Colonic mucosa (tissue), 4 donors: Measurements from ENCODE around the gene CAMK1D. TPM values are rescaled to one million over a fixed set of nuclear protein-coding genes. Genes with fewer than 3 reads are reported as not detected.
A peak's percentile ranks its signal among the peaks of the same experiment; 100 is the strongest.
"Not testable (repeated sequence)": the region's sequence is repeated elsewhere in the genome, so short reads cannot be mapped to it uniquely, and the experiment has no call there.

Source experiments
- DNase-seq: peaks from one replicate; pipeline ENCODE4 v3.0.0-alpha.2; 2020
- H3K27ac ChIP-seq: fragments of 200-600 bp; one replicate; pipeline ENCODE4 v1.8.0; 2021
- H3K27me3 ChIP-seq: fragments of 200-600 bp; one replicate; pipeline ENCODE4 v1.8.0; 2021
- H3K36me3 ChIP-seq: fragments of 200-600 bp; one replicate; pipeline ENCODE4 v1.8.0; 2021
- H3K4me1 ChIP-seq: fragments of 200-600 bp; one replicate; pipeline ENCODE4 v1.8.0; 2021; ENCODE audit warnings: mild to moderate bottlenecking
- H3K4me3 ChIP-seq: fragments of 200-600 bp; one replicate; pipeline ENCODE4 v1.8.0; 2021
- H3K9ac ChIP-seq, 2 donors: one replicate each; pipeline ENCODE4 v1.7.0; 2013; ENCODE audit warnings: control low read depth in 2 of 2, low read depth in 2 of 2, low read length in 2 of 2
- H3K9me3 ChIP-seq: fragments of 200-600 bp; one replicate; pipeline ENCODE4 v1.8.0; 2021
- CTCF ChIP-seq: fragments of 200-600 bp; IDR thresholded peaks from one replicate; pipeline ENCODE4 v1.8.0; 2022; ENCODE audit warnings: antibody characterized with exemption, mild to moderate bottlenecking
- intact Hi-C: fragments of 100-400 bp; cut with DNase I; formaldehyde crosslinking; loops from one replicate; pipeline ENCODE4 v1.14.1; 2022
- total RNA-seq, 2 donors: library from RNA; stranded (reverse); fragmentation: NEBNext Ultra II Directional in 1 of 2; extraction: Animal tissue kit (Norgen Biotek cat#: 25700) in 1 of 2; gene quantifications; one replicate each; pipeline ENCODE4 v1.2.1, GENCODE V29; 2021
- donor health status: healthy.
- donor health status: DM: no; HTN: no; CAD: no.
- donor health status: DM: no; HTN: no; CAD: no.

Gene CAMK1D
- total RNA-seq, 2 donors from 2014 or later = 21.3 to 29.7 TPM

- no peak for DNase-seq
- intact Hi-C loops = no loop called here
- TF ChIP-seq CTCF = no peak
These were observed 142.7 kb downstream of the CAMK1D start for GRCh38 chr10:12492016-12492415.

GRCh38 chr10:12497046-12497445, 147.7 kb downstream of the CAMK1D start:
- intact Hi-C loops, H3K9ac ChIP-seq, H3K27me3 ChIP-seq, H3K4me3 ChIP-seq, H3K9me3 ChIP-seq, H3K27ac ChIP-seq, DNase-seq, H3K36me3 ChIP-seq: not testable (repeated sequence)
- peaks cover 17% of the 10 kb centered on the region for H3K4me1 ChIP-seq

More at GRCh38 chr10:12492016-12492415, 142.7 kb downstream of the CAMK1D start:
- Histone ChIP-seq H3K9me3 (no peaks in the 10 kb centered on the region), H3K9ac (no peak overlapping the region), H3K27ac (no peak overlapping the region), H3K27me3 (no peaks in the 10 kb centered on the region), H3K4me1 (no peaks in the 10 kb centered on the region), H3K4me3 (no peak overlapping the region), H3K36me3 (no peaks in the 10 kb centered on the region)

GRCh38 chr10:12499076-12499986, 150.0 kb downstream of the CAMK1D start:
- Histone ChIP-seq H3K27ac (no peak overlapping the region), H3K4me1 (peaks cover 17% of the 10 kb centered on the region), H3K9ac (no peak overlapping the region), H3K9me3 (no peaks in the 10 kb centered on the region), H3K27me3 (no peaks in the 10 kb centered on the region), H3K36me3 (no peaks in the 10 kb centered on the region), H3K4me3 (no peak overlapping the region)
- no peak for TF ChIP-seq CTCF
- no peak for DNase-seq
- intact Hi-C loops = no loop called here

- H3K4me3 ChIP-seq = no peak overlapping the region
- peak; percentile 75 for DNase-seq
- TF ChIP-seq CTCF = no peak
- H3K9me3 ChIP-seq = no peaks in the 10 kb centered on the region
- peaks cover 17% of the 10 kb centered on the region for H3K4me1 ChIP-seq
- no peaks in the 10 kb centered on the region for H3K36me3 ChIP-seq
- no peak overlapping the region for H3K27ac ChIP-seq
- intact Hi-C loops = no loop called here
- H3K9ac ChIP-seq = no peak overlapping the region
- H3K27me3 ChIP-seq = no peaks in the 10 kb centered on the region
These were observed 151.3 kb downstream of the CAMK1D start for GRCh38 chr10:12500381-12501303.

- peaks cover 17% of the 10 kb centered on the region for H3K4me1 ChIP-seq
- TF ChIP-seq CTCF = no peak
- no peaks in the 10 kb centered on the region for H3K36me3 ChIP-seq
- intact Hi-C loops = no loop called here
- H3K9ac ChIP-seq = no peak overlapping the region
- no peak overlapping the region for H3K4me3 ChIP-seq
- H3K27ac ChIP-seq = no peak overlapping the region
- peak; percentile 21 for DNase-seq
- no peaks in the 10 kb centered on the region for H3K27me3 ChIP-seq
- H3K9me3 ChIP-seq = no peaks in the 10 kb centered on the region
These were observed 152.0 kb downstream of the CAMK1D start for GRCh38 chr10:12501324-12501723.
